Right renal pelvis (tissue), 4 donors: ENCODE measurements around the gene CREBRF. TPM values are rescaled to one million over a fixed set of nuclear protein-coding genes. Genes with fewer than 3 reads are reported as not detected.
"Not testable (repeated sequence)": the region's sequence is repeated elsewhere in the genome, so short reads cannot be mapped to it uniquely, and the experiment has no call there.

Experiments
- DNase-seq, 4 donors: peaks; one replicate each; pipeline ENCODE4 v3.0.0-alpha.2; 2013; ENCODE audit warnings: low read depth in 4 of 4, low spot score in 3 of 4, missing footprints in 1 of 4
- polyA plus RNA-seq, 4 donors: library from polyadenylated mRNA; unstranded; fragments of 120-200 nt; gene quantifications; one replicate each; pipeline ENCODE4 v1.2.1, GENCODE V29; 2013; ENCODE audit not compliant: insufficient read length in 4 of 4

CREBRF gene
- polyA plus RNA-seq, 4 donors = 19.0 to 23.4 (median 23.2) TPM

GRCh38 chr5:173035904-173036707 lies 20.0 kb upstream of the CREBRF start:
- no peak for DNase-seq

GRCh38 chr5:173039188-173039587 lies 17.0 kb upstream of the CREBRF start:
- no peak for DNase-seq

- no peak for DNase-seq
These were observed 16.2 kb upstream of the CREBRF start for GRCh38 chr5:173039964-173040363.

GRCh38 chr5:173041881-173042762 lies 14.0 kb upstream of the CREBRF start:
- no peak for DNase-seq

GRCh38 chr5:173042763-173043107 lies 13.4 kb upstream of the CREBRF start:
- no peak for DNase-seq

- no peak for DNase-seq
These were observed 10.7 kb upstream of the CREBRF start for GRCh38 chr5:173045474-173045873.

- not testable (repeated sequence) for DNase-seq
These were observed 8.9 kb upstream of the CREBRF start for GRCh38 chr5:173047096-173047837.

GRCh38 chr5:173047838-173048105 lies 8.4 kb upstream of the CREBRF start:
- DNase-seq = no peak

- DNase-seq = no peak
These were observed 5.4 kb upstream of the CREBRF start for GRCh38 chr5:173050791-173051190.

GRCh38 chr5:173051746-173052145 lies 4.4 kb upstream of the CREBRF start:
- DNase-seq = no peak

- DNase-seq = no peak
These were observed 3.1 kb upstream of the CREBRF start for GRCh38 chr5:173053041-173053440.

- no peak for DNase-seq
These were observed 970 bp upstream of the CREBRF start for GRCh38 chr5:173055042-173055721.

- DNase-seq = no peak
These were observed 500 bp upstream of the CREBRF start for GRCh38 chr5:173055722-173055982.

- no peak for DNase-seq
These were observed 570 bp downstream of the CREBRF start for GRCh38 chr5:173056783-173057061.

- DNase-seq = peak; percentile 98
These were observed 1.1 kb downstream of the CREBRF start for GRCh38 chr5:173057062-173057924.

GRCh38 chr5:173062141-173062540 lies 6.0 kb downstream of the CREBRF start:
- DNase-seq = no peak

GRCh38 chr5:173065155-173065554 lies 9.0 kb downstream of the CREBRF start:
- DNase-seq = no peak

- DNase-seq = no peak
These were observed 13.5 kb downstream of the CREBRF start for GRCh38 chr5:173069671-173070070.

- DNase-seq = no peak
These were observed 19.1 kb downstream of the CREBRF start for GRCh38 chr5:173075137-173075843.

- DNase-seq = no peak
These were observed 19.8 kb downstream of the CREBRF start for GRCh38 chr5:173075970-173076369.
